ENCODE measurements around the gene FSTL4. TPM values are rescaled to one million over a fixed set of nuclear protein-coding genes. Genes with fewer than 3 reads are reported as not detected.

Gene FSTL4
- total RNA-seq, 4 donors from 2014 or later, result 0.27 TPM; not detected in 3

DNA sequence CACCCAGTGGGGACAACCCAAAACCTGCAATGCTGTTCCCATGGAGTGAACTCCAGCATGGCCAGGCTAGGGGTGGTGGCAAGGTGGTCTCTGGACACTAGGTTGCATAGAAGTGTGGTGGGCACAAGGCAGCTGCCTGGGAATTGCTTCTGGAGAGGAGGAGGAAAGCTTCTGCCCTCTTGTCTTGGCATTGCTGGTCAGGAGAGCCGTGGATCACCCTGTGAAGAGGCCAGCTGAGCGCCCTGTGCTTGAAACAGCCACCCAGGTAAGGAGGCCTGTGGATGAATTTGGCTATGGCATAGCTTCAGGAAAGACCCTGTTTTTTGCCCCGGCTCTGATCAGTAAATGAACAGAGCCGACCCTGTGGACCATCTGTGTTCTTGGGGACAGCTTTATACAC is 287.4 kb downstream of the FSTL4 start:
- no peak overlapping the region for H3K27ac ChIP-seq
- H3K4me3 ChIP-seq, result no peak overlapping the region
- TF ChIP-seq, protein P1, sequence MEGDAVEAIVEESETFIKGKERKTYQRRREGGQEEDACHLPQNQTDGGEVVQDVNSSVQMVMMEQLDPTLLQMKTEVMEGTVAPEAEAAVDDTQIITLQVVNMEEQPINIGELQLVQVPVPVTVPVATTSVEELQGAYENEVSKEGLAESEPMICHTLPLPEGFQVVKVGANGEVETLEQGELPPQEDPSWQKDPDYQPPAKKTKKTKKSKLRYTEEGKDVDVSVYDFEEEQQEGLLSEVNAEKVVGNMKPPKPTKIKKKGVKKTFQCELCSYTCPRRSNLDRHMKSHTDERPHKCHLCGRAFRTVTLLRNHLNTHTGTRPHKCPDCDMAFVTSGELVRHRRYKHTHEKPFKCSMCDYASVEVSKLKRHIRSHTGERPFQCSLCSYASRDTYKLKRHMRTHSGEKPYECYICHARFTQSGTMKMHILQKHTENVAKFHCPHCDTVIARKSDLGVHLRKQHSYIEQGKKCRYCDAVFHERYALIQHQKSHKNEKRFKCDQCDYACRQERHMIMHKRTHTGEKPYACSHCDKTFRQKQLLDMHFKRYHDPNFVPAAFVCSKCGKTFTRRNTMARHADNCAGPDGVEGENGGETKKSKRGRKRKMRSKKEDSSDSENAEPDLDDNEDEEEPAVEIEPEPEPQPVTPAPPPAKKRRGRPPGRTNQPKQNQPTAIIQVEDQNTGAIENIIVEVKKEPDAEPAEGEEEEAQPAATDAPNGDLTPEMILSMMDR (IDR thresholded peaks at IDR 0.05), result no peak
- TF ChIP-seq POLR2A (IDR thresholded peaks at IDR 0.05) (no peak), EP300 (IDR thresholded peaks at IDR 0.05; ENCODE audit: low read depth) (no peak), POLR2AphosphoS5 (IDR thresholded peaks at IDR 0.05) (no peak)
- 86% methylated on average over 4 of the region's 4 CpGs; no CpG with 5 or more reads in 1 of the 2 donors for WGBS, 2 donors (ENCODE audit: low coverage in 1 of 2)
- no peaks in the 10 kb centered on the region for H3K4me1 ChIP-seq
- intact Hi-C loops (cut with DNase I; ENCODE audit: low total_unique reads) (no loop called here), in situ Hi-C loops (cut with MboI; ENCODE audit: low pct_ligation_motif_present in 1 of 4, low pct_unique_long_range_greater_than_20kb in 1 of 4, low sequenced_read_pairs in 3 of 4) (no loop called here)
- H3K27me3 ChIP-seq, result no peaks in the 10 kb centered on the region
- no peaks in the 10 kb centered on the region for H3K9me3 ChIP-seq
- H3K36me3 ChIP-seq, result no peaks in the 10 kb centered on the region
- DNase-seq, result no peak

DNA sequence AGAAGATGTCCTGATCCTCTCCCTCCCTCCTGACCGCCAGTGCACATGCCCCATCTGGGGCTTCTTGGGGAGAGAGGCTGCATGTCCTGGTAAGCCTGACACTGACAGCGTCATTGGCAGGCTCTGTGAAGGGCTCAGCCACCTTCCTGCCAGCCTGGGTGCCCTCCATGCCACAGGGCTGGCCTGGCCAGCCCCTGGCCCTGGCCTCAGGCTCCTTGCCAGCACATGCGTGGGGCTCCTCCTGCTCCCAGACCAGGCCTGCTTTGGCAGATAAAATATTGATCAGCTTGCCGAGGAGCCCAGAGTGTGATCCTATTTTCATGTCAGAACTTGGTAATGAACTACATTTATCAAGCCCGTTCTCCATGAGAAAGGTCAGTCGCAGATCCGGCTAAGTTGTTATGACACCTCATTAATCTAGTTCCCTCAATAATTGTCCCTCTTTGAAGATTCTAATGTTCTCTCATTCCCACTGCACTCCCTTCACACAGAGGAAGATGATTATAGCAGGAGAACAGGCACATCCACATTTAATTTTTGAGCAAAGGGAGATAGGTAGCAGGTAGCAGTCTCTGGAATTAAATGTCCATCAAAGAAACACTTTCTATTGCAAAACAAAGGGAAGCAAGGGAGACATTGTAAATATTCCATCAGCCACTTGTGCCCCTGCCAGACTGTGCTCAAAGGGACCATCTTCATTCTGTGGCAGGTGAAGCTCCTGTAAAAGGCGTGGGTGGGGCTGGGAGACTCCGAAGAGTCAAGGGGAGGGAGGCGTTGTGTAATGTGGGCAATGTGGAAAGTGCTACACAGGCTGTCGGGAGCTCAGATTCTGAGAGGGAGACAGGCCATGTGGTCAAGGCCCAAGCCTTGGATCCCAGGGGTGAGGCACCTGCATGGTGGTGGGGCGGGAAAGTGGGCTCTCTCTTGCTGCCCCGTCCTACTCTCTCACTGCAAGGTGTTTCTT is 288.6 kb downstream of the FSTL4 start:
- H3K27me3 ChIP-seq, result no peaks in the 10 kb centered on the region
- H3K36me3 ChIP-seq, result no peaks in the 10 kb centered on the region
- intact Hi-C loops (cut with DNase I; ENCODE audit: low total_unique reads) (no loop called here), in situ Hi-C loops (cut with MboI; ENCODE audit: low pct_ligation_motif_present in 1 of 4, low pct_unique_long_range_greater_than_20kb in 1 of 4, low sequenced_read_pairs in 3 of 4) (no loop called here)
- H3K4me3 ChIP-seq, result no peak overlapping the region
- TF ChIP-seq EP300 (IDR thresholded peaks at IDR 0.05; ENCODE audit: low read depth), result no peak
- TF ChIP-seq POLR2AphosphoS5 (IDR thresholded peaks at IDR 0.05), result no peak
- TF ChIP-seq, protein P1 (IDR thresholded peaks at IDR 0.05), result no peak
- no peak for TF ChIP-seq POLR2A (IDR thresholded peaks at IDR 0.05)
- no peaks in the 10 kb centered on the region for H3K4me1 ChIP-seq
- no peak overlapping the region for H3K27ac ChIP-seq
- no peak for DNase-seq
- no peaks in the 10 kb centered on the region for H3K9me3 ChIP-seq
- 73 to 88% methylated on average over 4 to 13 of the region's 13 CpGs for WGBS, 2 donors (ENCODE audit: low coverage in 1 of 2)

DNA sequence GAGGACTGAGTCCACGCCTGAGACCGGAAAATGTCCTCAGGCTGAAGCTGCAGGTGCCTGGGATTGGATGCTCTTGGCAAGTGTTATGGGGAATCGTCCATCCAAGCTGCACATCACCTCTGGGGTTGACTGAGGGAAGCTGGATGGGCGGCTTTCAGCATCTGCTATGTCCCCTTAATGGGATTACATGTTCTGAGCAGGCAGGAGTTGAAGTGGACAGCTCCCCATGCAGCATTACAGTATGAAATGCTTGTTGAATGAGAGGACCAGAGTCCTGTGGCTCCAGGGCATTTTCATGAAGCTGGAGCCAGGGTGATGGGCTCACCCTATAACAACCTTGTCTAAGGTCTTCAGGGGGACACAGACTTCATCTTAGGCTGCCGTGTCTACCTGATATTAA is 289.6 kb downstream of the FSTL4 start:
- TF ChIP-seq POLR2AphosphoS5 (IDR thresholded peaks at IDR 0.05) (no peak), POLR2A (IDR thresholded peaks at IDR 0.05) (no peak), EP300 (IDR thresholded peaks at IDR 0.05; ENCODE audit: low read depth) (no peak)
- TF ChIP-seq, protein P1 (IDR thresholded peaks at IDR 0.05), result no peak
- H3K4me1 ChIP-seq, result no peaks in the 10 kb centered on the region
- 93% methylated on average over 5 of the region's 5 CpGs; no CpG with 5 or more reads in 1 of the 2 donors for WGBS, 2 donors (ENCODE audit: low coverage in 1 of 2)
- H3K27ac ChIP-seq, result no peak overlapping the region
- in situ Hi-C loops (cut with MboI; ENCODE audit: low pct_ligation_motif_present in 1 of 4, low pct_unique_long_range_greater_than_20kb in 1 of 4, low sequenced_read_pairs in 3 of 4) (no loop called here), intact Hi-C loops (cut with DNase I; ENCODE audit: low total_unique reads) (no loop called here)
- no peaks in the 10 kb centered on the region for H3K27me3 ChIP-seq
- H3K9me3 ChIP-seq, result no peaks in the 10 kb centered on the region
- DNase-seq, result no peak
- no peak overlapping the region for H3K4me3 ChIP-seq
- H3K36me3 ChIP-seq, result no peaks in the 10 kb centered on the region

DNA sequence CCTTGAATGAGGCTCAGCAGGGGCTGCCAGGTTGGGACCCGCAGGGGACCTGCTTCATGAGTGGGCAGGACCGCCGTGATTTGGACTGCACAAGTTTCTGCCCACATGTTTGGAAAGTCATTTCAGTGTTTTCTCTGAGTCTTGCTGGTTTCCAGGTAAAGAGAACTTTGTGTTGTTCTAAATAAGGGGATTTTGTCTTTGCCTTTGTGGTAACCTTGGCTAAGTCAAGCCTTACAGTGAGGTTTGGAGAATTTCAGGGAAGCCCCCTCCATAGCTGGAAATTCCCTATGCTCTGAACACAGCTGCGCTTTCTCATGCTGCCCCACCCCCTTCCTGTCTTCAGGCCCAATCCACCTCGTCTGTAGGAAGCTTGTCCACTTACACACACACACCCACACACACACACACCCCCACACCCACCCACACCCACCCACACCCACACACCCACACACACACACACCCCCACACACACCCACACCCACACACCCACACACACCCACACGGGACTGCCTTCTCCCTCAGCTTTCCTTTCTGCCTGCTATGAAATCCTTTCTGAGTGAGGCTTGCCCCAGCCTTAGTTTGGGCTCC is 290.4 kb downstream of the FSTL4 start:
- H3K36me3 ChIP-seq, result no peaks in the 10 kb centered on the region
- WGBS, 2 donors (ENCODE audit: low coverage in 1 of 2), result 39% methylated on average over 6 of the region's 6 CpGs; no CpG with 5 or more reads in 1 of the 2 donors
- H3K27ac ChIP-seq, result no peak overlapping the region
- intact Hi-C loops (cut with DNase I; ENCODE audit: low total_unique reads) (no loop called here), in situ Hi-C loops (cut with MboI; ENCODE audit: low pct_ligation_motif_present in 1 of 4, low pct_unique_long_range_greater_than_20kb in 1 of 4, low sequenced_read_pairs in 3 of 4) (no loop called here)
- H3K9me3 ChIP-seq, result no peaks in the 10 kb centered on the region
- no peaks in the 10 kb centered on the region for H3K4me1 ChIP-seq
- H3K27me3 ChIP-seq, result no peaks in the 10 kb centered on the region
- no peak for DNase-seq
- TF ChIP-seq EP300 (IDR thresholded peaks at IDR 0.05; ENCODE audit: low read depth) (no peak), POLR2A (IDR thresholded peaks at IDR 0.05) (no peak), POLR2AphosphoS5 (IDR thresholded peaks at IDR 0.05) (no peak)
- TF ChIP-seq, protein P1 (IDR thresholded peaks at IDR 0.05), result no peak
- H3K4me3 ChIP-seq, result no peak overlapping the region

All from transverse colon (tissue), 4 donors.